ENCODE results near the gene MARVELD3.
A peak's percentile ranks its signal among the peaks of the same experiment; 100 is the strongest.

- TF ChIP-seq CTCF (IDR thresholded peaks at IDR 0.05 in 8 of 11, conservative IDR thresholded peaks at IDR 0.05 in 3 of 11) (no peak), POLR2AphosphoS5 (IDR thresholded peaks at IDR 0.05) (peak in 1 of 3 donors; percentile 11)
Observed at GRCh38 chr16:71626018-71626857, at the start of gene MARVELD3.
